ENCODE measurements around the gene EFNA5. TPM values are rescaled to one million over a fixed set of nuclear protein-coding genes. Genes with fewer than 3 reads are reported as not detected.

Gene EFNA5
- total RNA-seq, 1 donor, result 6.5 TPM

GRCh38 chr5:107388141-107388861, 282.4 kb downstream of the EFNA5 start:
- TF ChIP-seq, protein P1, sequence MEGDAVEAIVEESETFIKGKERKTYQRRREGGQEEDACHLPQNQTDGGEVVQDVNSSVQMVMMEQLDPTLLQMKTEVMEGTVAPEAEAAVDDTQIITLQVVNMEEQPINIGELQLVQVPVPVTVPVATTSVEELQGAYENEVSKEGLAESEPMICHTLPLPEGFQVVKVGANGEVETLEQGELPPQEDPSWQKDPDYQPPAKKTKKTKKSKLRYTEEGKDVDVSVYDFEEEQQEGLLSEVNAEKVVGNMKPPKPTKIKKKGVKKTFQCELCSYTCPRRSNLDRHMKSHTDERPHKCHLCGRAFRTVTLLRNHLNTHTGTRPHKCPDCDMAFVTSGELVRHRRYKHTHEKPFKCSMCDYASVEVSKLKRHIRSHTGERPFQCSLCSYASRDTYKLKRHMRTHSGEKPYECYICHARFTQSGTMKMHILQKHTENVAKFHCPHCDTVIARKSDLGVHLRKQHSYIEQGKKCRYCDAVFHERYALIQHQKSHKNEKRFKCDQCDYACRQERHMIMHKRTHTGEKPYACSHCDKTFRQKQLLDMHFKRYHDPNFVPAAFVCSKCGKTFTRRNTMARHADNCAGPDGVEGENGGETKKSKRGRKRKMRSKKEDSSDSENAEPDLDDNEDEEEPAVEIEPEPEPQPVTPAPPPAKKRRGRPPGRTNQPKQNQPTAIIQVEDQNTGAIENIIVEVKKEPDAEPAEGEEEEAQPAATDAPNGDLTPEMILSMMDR (IDR thresholded peaks at IDR 0.05; ENCODE audit: insufficient read depth, low read depth, low read length), result no peak
- peak; percentile 73 for DNase-seq (ENCODE audit: low read depth)

DNA sequence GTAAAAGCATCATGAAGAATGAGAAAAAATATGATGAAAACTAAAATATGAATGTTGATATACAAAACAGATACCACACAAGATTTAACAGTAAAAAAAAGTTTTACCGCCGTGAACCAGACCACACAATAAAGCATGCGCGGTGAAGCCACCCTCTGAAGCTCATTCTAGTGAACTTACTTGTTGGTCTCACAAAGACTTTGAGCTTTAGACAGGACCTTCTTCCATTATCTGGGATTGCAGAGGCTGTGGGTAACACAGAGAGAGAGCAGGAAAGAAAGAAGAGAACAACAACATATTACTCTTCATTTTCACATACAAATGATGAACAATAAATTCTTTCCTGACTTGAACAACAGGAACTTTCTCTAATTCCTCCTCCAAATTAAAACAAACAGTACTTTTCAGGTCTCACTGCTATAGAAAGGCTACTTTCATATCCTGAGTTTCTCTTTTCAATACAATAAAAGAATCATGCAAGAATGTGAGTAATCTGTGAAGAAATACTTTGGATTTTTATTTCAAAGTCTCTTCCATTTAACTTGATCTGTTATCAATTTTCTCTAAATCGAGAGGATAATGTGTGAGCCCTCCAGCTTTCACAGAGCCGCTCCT, 283.1 kb downstream of the EFNA5 start:
- no peak for DNase-seq (ENCODE audit: low read depth)
- TF ChIP-seq, protein P1 (IDR thresholded peaks at IDR 0.05; ENCODE audit: insufficient read depth, low read depth, low read length), result no peak
- H3K4me3 ChIP-seq (ENCODE audit: low read depth, low read length), result no peak overlapping the region

More at GRCh38 chr5:107388141-107388861, 282.4 kb downstream of the EFNA5 start:
- H3K4me3 ChIP-seq (ENCODE audit: low read depth, low read length), result no peak overlapping the region

GRCh38 chr5:107385708-107386107, 285.0 kb downstream of the EFNA5 start:
- H3K4me3 ChIP-seq (ENCODE audit: low read depth, low read length), result no peak overlapping the region
- TF ChIP-seq, protein P1 (IDR thresholded peaks at IDR 0.05; ENCODE audit: insufficient read depth, low read depth, low read length), result no peak
- no peak for DNase-seq (ENCODE audit: low read depth)

DNA sequence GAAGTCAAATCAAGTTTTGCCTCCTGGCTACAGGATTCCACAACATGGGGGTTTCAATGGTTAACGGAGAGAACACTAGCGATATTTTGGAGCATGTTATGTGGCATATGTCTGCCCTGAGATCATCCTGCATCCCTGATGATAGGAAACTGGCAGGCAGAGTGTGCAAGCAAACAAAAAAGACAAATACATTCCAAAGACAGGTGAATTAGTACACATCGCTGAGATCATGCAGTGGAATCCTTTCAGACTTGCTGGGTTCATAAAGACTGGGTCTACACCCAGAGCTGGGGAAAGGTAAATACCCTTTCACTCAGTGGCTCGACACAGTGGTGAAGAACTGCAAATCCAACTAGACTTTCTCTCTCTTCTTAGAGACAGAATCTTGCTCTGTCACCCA, 286.5 kb downstream of the EFNA5 start:
- DNase-seq (ENCODE audit: low read depth), result no peak
- H3K4me3 ChIP-seq (ENCODE audit: low read depth, low read length), result no peak overlapping the region
- TF ChIP-seq, protein P1 (IDR thresholded peaks at IDR 0.05; ENCODE audit: insufficient read depth, low read depth, low read length), result no peak

DNA sequence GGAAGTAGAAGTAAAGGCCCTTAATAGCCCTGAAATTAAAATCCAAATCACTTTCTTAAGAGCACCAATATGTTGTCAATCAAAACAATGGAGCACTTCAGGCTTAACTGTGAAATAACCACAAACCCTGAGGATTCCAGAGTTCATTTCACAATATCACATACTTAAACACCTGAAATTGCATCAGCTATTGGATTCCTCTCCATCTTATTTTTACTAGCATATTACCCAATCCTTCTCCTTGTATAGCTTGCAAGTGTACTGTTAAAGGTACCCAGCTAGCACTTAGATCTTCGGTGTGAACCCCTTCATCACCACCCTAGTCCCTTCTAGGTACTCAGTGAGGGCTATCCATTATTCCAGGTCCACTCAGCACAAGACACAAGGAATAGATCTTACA, 287.3 kb downstream of the EFNA5 start:
- TF ChIP-seq, protein P1 (IDR thresholded peaks at IDR 0.05; ENCODE audit: insufficient read depth, low read depth, low read length), result no peak
- no peak overlapping the region for H3K4me3 ChIP-seq (ENCODE audit: low read depth, low read length)
- DNase-seq (ENCODE audit: low read depth), result no peak

DNA sequence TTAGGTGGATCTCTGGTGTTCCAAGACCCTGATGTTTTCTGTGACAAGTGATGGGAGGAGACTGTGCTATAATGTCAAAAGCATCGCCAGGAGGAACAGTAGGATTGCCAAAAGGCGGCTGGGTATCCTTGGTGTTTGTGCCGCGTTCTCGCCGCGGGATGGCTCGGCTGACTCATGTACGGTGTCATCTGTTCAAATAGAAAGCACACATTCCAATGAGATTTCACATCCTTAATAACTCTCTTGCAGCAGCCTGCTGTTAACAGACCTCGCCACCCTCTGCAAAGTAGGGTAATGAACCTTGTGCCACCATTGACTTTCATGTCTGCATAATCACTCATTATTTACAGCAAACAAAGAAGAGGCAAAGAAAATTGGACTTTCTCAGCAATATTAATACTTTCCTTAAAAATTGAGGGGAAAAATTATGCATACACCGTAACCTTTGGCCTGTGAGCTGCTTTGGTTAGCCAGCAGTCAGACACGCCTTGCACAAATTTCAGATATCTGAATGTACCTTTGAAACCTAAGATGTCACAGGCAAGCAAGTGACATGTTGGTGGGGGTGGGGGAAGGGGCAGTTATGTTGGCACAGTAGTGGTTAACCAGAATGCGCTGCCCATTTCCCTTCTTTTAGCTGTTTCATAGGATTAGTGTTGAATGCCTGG, 289.4 kb downstream of the EFNA5 start:
- peak; percentile 70 for DNase-seq (ENCODE audit: low read depth)
- H3K4me3 ChIP-seq (ENCODE audit: low read depth, low read length), result no peak overlapping the region
- TF ChIP-seq, protein P1 (IDR thresholded peaks at IDR 0.05; ENCODE audit: insufficient read depth, low read depth, low read length), result no peak
